ENCODE data around the gene TTC27. TPM values are rescaled to one million over a fixed set of nuclear protein-coding genes. Genes with fewer than 3 reads are reported as not detected.

Gene TTC27
- total RNA-seq, 1 donor from 2014 or later, result 24.1 TPM

DNA sequence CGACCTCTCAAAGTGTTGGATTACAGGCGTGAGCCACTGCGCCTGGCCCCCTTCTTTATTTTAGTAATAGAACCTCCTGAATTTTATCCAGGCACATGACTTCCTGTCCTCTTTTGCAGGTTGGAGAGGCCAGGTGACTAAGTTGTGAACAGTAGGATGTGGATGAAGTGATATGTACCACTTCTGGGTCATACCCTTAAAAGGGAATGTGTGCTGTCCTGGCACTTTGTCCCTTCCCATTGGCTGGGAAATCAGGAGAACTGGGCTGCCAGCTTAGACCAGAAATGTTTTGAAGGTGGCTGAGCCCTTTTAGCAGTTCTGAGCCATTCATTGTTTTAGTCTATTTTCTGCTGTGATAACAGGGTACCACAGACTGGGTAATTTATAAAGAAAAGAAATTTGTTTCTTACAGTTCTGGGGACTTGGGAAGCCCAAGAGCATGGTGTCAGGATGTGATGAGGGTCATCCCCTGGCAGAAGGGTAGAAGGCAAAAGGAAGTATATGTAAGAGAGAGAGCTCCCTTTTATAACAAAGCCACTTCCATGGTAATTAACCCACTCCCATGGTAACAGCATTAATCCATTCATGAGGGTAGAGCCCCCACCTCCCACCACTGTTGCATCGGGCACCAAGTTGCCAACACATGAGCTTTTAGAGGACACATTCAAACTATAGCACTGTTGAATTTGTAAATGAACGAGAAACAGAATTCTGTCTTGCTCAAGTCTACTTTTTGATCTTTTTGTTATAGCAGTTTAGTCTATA lies 79.1 kb downstream of the TTC27 start:
- DNase-seq (ENCODE audit: low read depth), result no peak
- TF ChIP-seq, protein P1, sequence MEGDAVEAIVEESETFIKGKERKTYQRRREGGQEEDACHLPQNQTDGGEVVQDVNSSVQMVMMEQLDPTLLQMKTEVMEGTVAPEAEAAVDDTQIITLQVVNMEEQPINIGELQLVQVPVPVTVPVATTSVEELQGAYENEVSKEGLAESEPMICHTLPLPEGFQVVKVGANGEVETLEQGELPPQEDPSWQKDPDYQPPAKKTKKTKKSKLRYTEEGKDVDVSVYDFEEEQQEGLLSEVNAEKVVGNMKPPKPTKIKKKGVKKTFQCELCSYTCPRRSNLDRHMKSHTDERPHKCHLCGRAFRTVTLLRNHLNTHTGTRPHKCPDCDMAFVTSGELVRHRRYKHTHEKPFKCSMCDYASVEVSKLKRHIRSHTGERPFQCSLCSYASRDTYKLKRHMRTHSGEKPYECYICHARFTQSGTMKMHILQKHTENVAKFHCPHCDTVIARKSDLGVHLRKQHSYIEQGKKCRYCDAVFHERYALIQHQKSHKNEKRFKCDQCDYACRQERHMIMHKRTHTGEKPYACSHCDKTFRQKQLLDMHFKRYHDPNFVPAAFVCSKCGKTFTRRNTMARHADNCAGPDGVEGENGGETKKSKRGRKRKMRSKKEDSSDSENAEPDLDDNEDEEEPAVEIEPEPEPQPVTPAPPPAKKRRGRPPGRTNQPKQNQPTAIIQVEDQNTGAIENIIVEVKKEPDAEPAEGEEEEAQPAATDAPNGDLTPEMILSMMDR (IDR thresholded peaks at IDR 0.05; ENCODE audit: insufficient read depth, low read length, poor library complexity, severe bottlenecking), result no peak
- no peaks in the 10 kb centered on the region for H3K36me3 ChIP-seq (ENCODE audit: control insufficient read depth, insufficient read depth, low read length)
- H3K27me3 ChIP-seq (ENCODE audit: control insufficient read depth, insufficient read depth, low read length), result no peaks in the 10 kb centered on the region
- no peak overlapping the region for H3K4me3 ChIP-seq (ENCODE audit: low read depth, low read length)

DNA sequence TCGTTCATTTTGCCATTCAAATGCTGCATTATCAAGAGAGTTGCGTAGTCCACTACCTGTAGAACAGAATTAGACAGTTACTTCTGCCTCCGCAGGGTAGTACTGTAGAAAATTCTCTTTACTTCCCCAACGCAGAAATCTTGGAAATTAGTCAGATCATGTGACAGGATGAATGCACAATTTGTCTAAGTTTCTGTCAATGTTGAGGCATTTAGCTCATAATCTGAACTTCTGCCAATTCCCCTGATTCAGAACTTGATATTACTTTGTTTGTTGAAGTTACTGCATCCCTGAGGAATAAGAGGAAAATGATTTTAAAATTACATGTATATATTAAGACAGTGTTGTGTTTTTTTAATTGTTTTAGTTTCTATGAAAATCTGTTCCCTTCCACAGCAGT lies 83.4 kb downstream of the TTC27 start:
- TF ChIP-seq, protein P1 (IDR thresholded peaks at IDR 0.05; ENCODE audit: insufficient read depth, low read length, poor library complexity, severe bottlenecking), result no peak
- Histone ChIP-seq H3K4me3 (ENCODE audit: low read depth, low read length) (no peak overlapping the region), H3K36me3 (ENCODE audit: control insufficient read depth, insufficient read depth, low read length) (no peaks in the 10 kb centered on the region), H3K27me3 (ENCODE audit: control insufficient read depth, insufficient read depth, low read length) (no peaks in the 10 kb centered on the region)
- DNase-seq (ENCODE audit: low read depth), result no peak

DNA sequence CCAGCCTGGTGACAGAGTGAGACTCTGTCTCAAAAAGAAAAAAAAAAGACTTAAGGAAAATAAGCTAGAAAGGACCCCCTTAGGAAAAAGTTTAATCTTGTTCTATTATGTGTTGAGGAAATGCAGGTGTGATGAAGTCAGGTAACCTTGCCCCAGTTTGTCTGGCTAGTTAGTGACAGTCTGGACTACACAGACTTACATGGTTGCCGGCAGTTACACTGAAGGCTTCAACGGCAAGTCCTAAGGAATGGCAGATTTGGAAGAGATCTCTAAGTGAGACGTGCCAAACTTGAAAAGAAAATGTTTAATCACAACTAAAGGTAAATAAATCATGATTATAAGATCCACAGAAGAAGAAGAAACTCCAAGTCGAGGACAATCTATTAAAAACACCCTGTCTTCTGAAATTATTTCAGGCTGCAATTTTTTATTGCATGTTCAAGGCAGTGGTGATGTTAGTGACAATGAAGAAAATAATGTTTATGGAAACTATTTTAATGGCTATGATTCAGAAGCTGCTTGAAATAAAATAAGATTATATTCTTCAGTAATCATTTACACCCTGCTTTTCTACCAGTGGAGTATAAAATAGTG lies 84.2 kb downstream of the TTC27 start:
- Histone ChIP-seq H3K36me3 (ENCODE audit: control insufficient read depth, insufficient read depth, low read length) (no peaks in the 10 kb centered on the region), H3K4me3 (ENCODE audit: low read depth, low read length) (no peak overlapping the region)

DNA sequence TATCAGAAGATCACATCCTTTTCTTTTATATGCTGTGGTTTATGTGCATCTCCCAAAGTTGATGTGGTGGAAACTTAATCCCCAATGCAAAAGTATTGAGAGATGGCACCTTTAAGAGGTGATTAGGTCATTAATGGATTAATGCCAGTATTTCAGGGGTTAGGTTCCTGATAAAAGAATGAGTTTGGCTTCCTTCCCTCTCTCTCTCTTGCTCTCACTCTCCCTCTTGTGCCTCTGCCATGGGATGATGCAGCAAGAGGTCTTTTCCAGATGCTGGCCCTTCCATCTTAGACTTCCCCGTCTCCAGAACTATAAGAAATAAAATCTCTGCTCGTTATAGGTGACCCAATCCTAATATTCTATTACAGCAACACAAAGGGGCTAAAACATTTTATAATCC lies 85.0 kb downstream of the TTC27 start:
- H3K27me3 ChIP-seq (ENCODE audit: control insufficient read depth, insufficient read depth, low read length), result no peaks in the 10 kb centered on the region
- no peaks in the 10 kb centered on the region for H3K36me3 ChIP-seq (ENCODE audit: control insufficient read depth, insufficient read depth, low read length)
- DNase-seq (ENCODE audit: low read depth), result no peak
- TF ChIP-seq, protein P1 (IDR thresholded peaks at IDR 0.05; ENCODE audit: insufficient read depth, low read length, poor library complexity, severe bottlenecking), result no peak
- H3K4me3 ChIP-seq (ENCODE audit: low read depth, low read length), result no peak overlapping the region

More for the DNA sequence above, 84.2 kb downstream of the TTC27 start:
- DNase-seq (ENCODE audit: low read depth), result no peak
- TF ChIP-seq, protein P1 (IDR thresholded peaks at IDR 0.05; ENCODE audit: insufficient read depth, low read length, poor library complexity, severe bottlenecking), result no peak
- H3K27me3 ChIP-seq (ENCODE audit: control insufficient read depth, insufficient read depth, low read length), result no peaks in the 10 kb centered on the region

DNA sequence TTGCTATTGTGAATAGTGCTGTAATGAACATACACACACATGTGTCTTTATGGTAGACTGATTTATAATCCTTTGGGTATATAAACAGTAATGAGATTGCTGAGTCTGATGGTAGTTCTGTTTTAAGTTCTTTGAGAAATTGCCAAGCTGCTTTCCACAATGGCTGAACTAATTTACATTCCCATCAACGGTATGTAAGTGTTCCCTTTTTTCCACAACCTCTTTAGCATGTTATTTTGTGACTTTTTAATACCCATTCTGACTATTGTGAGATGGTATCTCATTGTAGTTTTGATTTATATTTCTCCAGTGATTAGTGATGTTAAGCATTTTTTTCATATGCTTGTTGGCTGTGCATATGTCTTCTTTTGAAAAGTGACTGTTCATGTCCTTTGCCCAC lies 86.7 kb downstream of the TTC27 start:
- TF ChIP-seq, protein P1 (IDR thresholded peaks at IDR 0.05; ENCODE audit: insufficient read depth, low read length, poor library complexity, severe bottlenecking), result no peak
- no peak for DNase-seq (ENCODE audit: low read depth)
- Histone ChIP-seq H3K36me3 (ENCODE audit: control insufficient read depth, insufficient read depth, low read length) (no peaks in the 10 kb centered on the region), H3K27me3 (ENCODE audit: control insufficient read depth, insufficient read depth, low read length) (no peaks in the 10 kb centered on the region), H3K4me3 (ENCODE audit: low read depth, low read length) (no peak overlapping the region)

All from kidney epithelial cell (primary cell).